ENCODE results near the gene PRUNE2.

GRCh38 chr9:76894198-76894597, 11.7 kb downstream of the PRUNE2 start:
- TF ChIP-seq FOXP2 (optimal IDR thresholded peaks at IDR 0.05; ENCODE audit: control extremely low read depth, extremely low read length, insufficient read depth) (no peak), POLR2AphosphoS5 (IDR thresholded peaks at IDR 0.05; ENCODE audit: borderline replicate concordance, low read depth, low read length) (no peak), EZH2 (IDR thresholded peaks at IDR 0.05) (no peak)
